ENCODE measurements around the gene CHI3L1.

DNA sequence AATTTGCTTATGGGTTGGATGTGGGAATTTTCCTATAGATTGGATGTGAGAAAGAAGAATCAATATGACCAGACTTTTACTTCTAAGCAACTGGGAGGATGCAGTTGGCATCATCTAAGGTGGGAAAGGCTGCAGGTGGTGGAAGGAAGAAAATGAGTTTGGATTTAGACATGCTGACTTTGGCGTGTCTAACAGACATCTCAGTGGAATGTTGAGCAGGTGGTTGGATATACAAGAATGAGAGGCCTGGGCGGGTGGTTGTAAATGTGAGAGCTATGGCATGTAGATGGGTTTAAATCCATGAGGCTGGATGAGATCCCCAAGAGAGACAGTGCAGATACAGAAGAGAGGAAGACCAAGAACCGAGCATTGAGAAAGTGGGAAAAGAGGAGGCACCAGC is 48.4 kb downstream of the CHI3L1 start:
- TF ChIP-seq POLR2A (IDR thresholded peaks at IDR 0.05): no peak
- TF ChIP-seq, protein P1, sequence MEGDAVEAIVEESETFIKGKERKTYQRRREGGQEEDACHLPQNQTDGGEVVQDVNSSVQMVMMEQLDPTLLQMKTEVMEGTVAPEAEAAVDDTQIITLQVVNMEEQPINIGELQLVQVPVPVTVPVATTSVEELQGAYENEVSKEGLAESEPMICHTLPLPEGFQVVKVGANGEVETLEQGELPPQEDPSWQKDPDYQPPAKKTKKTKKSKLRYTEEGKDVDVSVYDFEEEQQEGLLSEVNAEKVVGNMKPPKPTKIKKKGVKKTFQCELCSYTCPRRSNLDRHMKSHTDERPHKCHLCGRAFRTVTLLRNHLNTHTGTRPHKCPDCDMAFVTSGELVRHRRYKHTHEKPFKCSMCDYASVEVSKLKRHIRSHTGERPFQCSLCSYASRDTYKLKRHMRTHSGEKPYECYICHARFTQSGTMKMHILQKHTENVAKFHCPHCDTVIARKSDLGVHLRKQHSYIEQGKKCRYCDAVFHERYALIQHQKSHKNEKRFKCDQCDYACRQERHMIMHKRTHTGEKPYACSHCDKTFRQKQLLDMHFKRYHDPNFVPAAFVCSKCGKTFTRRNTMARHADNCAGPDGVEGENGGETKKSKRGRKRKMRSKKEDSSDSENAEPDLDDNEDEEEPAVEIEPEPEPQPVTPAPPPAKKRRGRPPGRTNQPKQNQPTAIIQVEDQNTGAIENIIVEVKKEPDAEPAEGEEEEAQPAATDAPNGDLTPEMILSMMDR (IDR thresholded peaks at IDR 0.05): no peak
